A673 (cell line): ENCODE data around the gene OR5M3. TPM values are rescaled to one million over a fixed set of nuclear protein-coding genes. Genes with fewer than 3 reads are reported as not detected.

Experiments used
- Bru-seq: library from RNA; stranded (reverse); fragments of 400-500 nt; gene quantifications from one replicate; lab custom pipeline; 2021; lab: Mats Ljungman, UMichigan
- BruChase-seq, 2 experiments: library from RNA; stranded (reverse); fragments of 400-500 nt; gene quantifications; one replicate each; lab custom pipeline; 2021; lab: Mats Ljungman, UMichigan
- BruUV-seq: library from RNA; stranded (reverse); fragments of 400-500 nt; replicated peaks from 2 replicates; lab custom pipeline; 2021; lab: Mats Ljungman, UMichigan
- CTCF ChIA-PET: fragments of 300-600 bp; sonication (Branson Sonifier 250); formaldehyde crosslinking; loops from one replicate; lab custom pipeline; 2022; ENCODE audit warnings: antibody characterized with exemption; lab: Charles Lee
- POLR2A ChIA-PET: fragments of 300-600 bp; sonication (Branson Sonifier 250); formaldehyde crosslinking; loops from one replicate; lab custom pipeline; 2022; ENCODE audit warnings: antibody characterized with exemption; ENCODE audit not compliant: low non-redundant PET; lab: Charles Lee
- DNase-seq: peaks from one replicate; pipeline ENCODE4 v3.0.0-alpha.2; 2015; ENCODE audit warnings: low spot score
- H3K27ac ChIP-seq: fragments of 200-600 bp; sonication (generic); 2 replicates; pipeline ENCODE4 v1.5.1; 2016; ENCODE audit warnings: mixed run types, low read depth, mild to moderate bottlenecking, mixed read lengths, antibody characterized with exemption, low read length; ENCODE audit not compliant: poor library complexity, severe bottlenecking
- H3K27me3 ChIP-seq: fragments of 200-600 bp; sonication (generic); replicated peaks from 2 replicates; pipeline ENCODE4 v1.6.1; 2017; ENCODE audit warnings: mixed run types, low read depth, mild to moderate bottlenecking, mixed read lengths, antibody characterized with exemption, low read length; ENCODE audit not compliant: insufficient read depth, poor library complexity
- H3K36me3 ChIP-seq: fragments of 200-600 bp; sonication (generic); 2 replicates; pipeline ENCODE4 v1.6.1; 2016; ENCODE audit warnings: mixed run types, mild to moderate bottlenecking, mixed read lengths, antibody characterized with exemption, low read length; ENCODE audit not compliant: insufficient read depth, poor library complexity, severe bottlenecking
- H3K4me1 ChIP-seq: fragments of 200-600 bp; sonication (generic); 2 replicates; pipeline ENCODE4 v1.6.1; 2017; ENCODE audit warnings: mixed run types, mild to moderate bottlenecking, mixed read lengths, antibody characterized with exemption, low read length; ENCODE audit not compliant: insufficient read depth, poor library complexity, severe bottlenecking
- H3K4me3 ChIP-seq: fragments of 200-600 bp; sonication (generic); 2 replicates; pipeline ENCODE4 v1.5.1; 2016; ENCODE audit warnings: low read depth, mixed run types, mild to moderate bottlenecking, mixed read lengths, low read length; ENCODE audit not compliant: poor library complexity, severe bottlenecking
- H3K9me3 ChIP-seq: fragments of 200-600 bp; sonication (generic); 2 replicates; pipeline ENCODE4 v1.6.1; 2016; ENCODE audit warnings: mixed run types, low read depth, mild to moderate bottlenecking, mixed read lengths, antibody characterized with exemption, low read length; ENCODE audit not compliant: poor library complexity, severe bottlenecking
- CTCF ChIP-seq: fragments of 300-800, 200-600 bp; sonication (generic); conservative IDR thresholded peaks from 2 replicates; pipeline ENCODE4 v1.5.1; 2017; ENCODE audit warnings: low read depth, mild to moderate bottlenecking, antibody characterized with exemption, low read length, moderate library complexity, mixed read lengths
- EZH2 ChIP-seq: fragments of 200-600 bp; sonication (generic); IDR thresholded peaks from 2 replicates; pipeline ENCODE4 v1.6.1; 2017; ENCODE audit warnings: borderline replicate concordance, low read depth, mild to moderate bottlenecking, mixed read lengths, antibody characterized with exemption, low read length; ENCODE audit not compliant: poor library complexity, severe bottlenecking
- intact Hi-C: fragments of 100-400 bp; cut with micrococcal nuclease; formaldehyde crosslinking; loops from one replicate; pipeline ENCODE4 v1.10.0; 2022; ENCODE audit not compliant: unreplicated experiment
- long read RNA-seq: library from polyadenylated mRNA; stranded (forward); transcript quantifications from one replicate; pipeline ENCODE4 v2.0.0, GENCODE V29; 2022
- total RNA-seq: library from RNA; stranded (reverse); gene quantifications from 2 replicates; pipeline ENCODE4 v1.2.3, GENCODE V29; 2021

OR5M3 gene
- total RNA-seq = not detected in 2 replicates
- Bru-seq, nascent RNA = not detected
- BruChase-seq, experiment 1, labeled RNA remaining after a 2-hour chase = not detected
- not detected for BruChase-seq, experiment 2, labeled RNA remaining after a 6-hour chase
- long read RNA-seq = 0 reads

GRCh38 chr11:56473252-56473651 lies at the start of gene OR5M3:
Gene OR5M3 (minus strand): TSS chr11:56473352. CDS start chr11:56470497, 2,855 bp downstream.
- TF ChIP-seq CTCF = no peak
- TF ChIP-seq EZH2 = no peak
- Histone ChIP-seq H3K9me3 (no peaks in the 10 kb centered on the region), H3K36me3 (no peaks in the 10 kb centered on the region), H3K4me1 (no peaks in the 10 kb centered on the region), H3K27me3 (no peaks in the 10 kb centered on the region), H3K4me3 (no peak within 1 kb of the TSS), H3K27ac (no peak within 1 kb of the TSS)
- ChIA-PET POLR2A (no interaction called here), CTCF (no interaction called here)
- no peak for DNase-seq
- intact Hi-C loops = no loop called here
- BruUV-seq = no TSS peak

- BruUV-seq = no TSS peak
- Histone ChIP-seq H3K4me3 (no peak overlapping the region), H3K27ac (no peak overlapping the region), H3K4me1 (no peaks in the 10 kb centered on the region), H3K27me3 (no peaks in the 10 kb centered on the region), H3K9me3 (no peaks in the 10 kb centered on the region), H3K36me3 (no peaks in the 10 kb centered on the region)
- no peak for TF ChIP-seq EZH2
- TF ChIP-seq CTCF = peak; percentile 49
- ChIA-PET POLR2A (no interaction called here), CTCF (no interaction called here)
- intact Hi-C loops = loop anchor here (5.0 kb wide), 1 partner anchor 260 kb away; no protein-coding TSS in a partner anchor
- peak; percentile 22 for DNase-seq
Observed at GRCh38 chr11:56522008-56522407, 48.9 kb upstream of the OR5M3 start.

GRCh38 chr11:56513280-56513679 lies 40.1 kb upstream of the OR5M3 start:
- BruUV-seq = no TSS peak
- intact Hi-C loops = no loop called here
- Histone ChIP-seq H3K27ac (no peak overlapping the region), H3K36me3 (no peaks in the 10 kb centered on the region), H3K4me1 (no peaks in the 10 kb centered on the region), H3K27me3 (no peaks in the 10 kb centered on the region), H3K4me3 (no peak overlapping the region), H3K9me3 (no peaks in the 10 kb centered on the region)
- no peak for DNase-seq
- POLR2A ChIA-PET = no interaction called here
- CTCF ChIA-PET = no interaction called here
- TF ChIP-seq CTCF = no peak
- no peak for TF ChIP-seq EZH2
